NCI-H460 (cell line): ENCODE data around the gene ROBO3. TPM values are rescaled to one million over a fixed set of nuclear protein-coding genes. Genes with fewer than 3 reads are reported as not detected.
A peak's percentile ranks its signal among the peaks of the same experiment; 100 is the strongest.

Experiments used
- DNase-seq: peaks from one replicate; pipeline ENCODE4 v3.0.0-alpha.2; 2016; ENCODE audit warnings: low read depth; ENCODE audit errors: extremely low read depth
- polyA plus RNA-seq: library from polyadenylated mRNA; depleted of rRNA; stranded (reverse); fragments of >200 nt; gene quantifications from 2 replicates; pipeline ENCODE4 v1.2.3, GENCODE V29; 2014; cell fraction: nucleus; rRNA removed
- total RNA-seq: library from RNA; depleted of rRNA; stranded (reverse); fragments of >200 nt; shearing (Covaris generic); gene quantifications from 2 replicates; pipeline ENCODE4 v1.2.3, GENCODE V29; 2014; rRNA removed

The ROBO3 gene, protein sequence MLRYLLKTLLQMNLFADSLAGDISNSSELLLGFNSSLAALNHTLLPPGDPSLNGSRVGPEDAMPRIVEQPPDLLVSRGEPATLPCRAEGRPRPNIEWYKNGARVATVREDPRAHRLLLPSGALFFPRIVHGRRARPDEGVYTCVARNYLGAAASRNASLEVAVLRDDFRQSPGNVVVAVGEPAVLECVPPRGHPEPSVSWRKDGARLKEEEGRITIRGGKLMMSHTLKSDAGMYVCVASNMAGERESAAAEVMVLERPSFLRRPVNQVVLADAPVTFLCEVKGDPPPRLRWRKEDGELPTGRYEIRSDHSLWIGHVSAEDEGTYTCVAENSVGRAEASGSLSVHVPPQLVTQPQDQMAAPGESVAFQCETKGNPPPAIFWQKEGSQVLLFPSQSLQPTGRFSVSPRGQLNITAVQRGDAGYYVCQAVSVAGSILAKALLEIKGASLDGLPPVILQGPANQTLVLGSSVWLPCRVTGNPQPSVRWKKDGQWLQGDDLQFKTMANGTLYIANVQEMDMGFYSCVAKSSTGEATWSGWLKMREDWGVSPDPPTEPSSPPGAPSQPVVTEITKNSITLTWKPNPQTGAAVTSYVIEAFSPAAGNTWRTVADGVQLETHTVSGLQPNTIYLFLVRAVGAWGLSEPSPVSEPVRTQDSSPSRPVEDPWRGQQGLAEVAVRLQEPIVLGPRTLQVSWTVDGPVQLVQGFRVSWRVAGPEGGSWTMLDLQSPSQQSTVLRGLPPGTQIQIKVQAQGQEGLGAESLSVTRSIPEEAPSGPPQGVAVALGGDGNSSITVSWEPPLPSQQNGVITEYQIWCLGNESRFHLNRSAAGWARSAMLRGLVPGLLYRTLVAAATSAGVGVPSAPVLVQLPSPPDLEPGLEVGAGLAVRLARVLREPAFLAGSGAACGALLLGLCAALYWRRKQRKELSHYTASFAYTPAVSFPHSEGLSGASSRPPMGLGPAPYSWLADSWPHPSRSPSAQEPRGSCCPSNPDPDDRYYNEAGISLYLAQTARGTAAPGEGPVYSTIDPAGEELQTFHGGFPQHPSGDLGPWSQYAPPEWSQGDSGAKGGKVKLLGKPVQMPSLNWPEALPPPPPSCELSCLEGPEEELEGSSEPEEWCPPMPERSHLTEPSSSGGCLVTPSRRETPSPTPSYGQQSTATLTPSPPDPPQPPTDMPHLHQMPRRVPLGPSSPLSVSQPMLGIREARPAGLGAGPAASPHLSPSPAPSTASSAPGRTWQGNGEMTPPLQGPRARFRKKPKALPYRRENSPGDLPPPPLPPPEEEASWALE (N-terminal part only)
- 7.9 and 8.9 TPM in 2 replicates for total RNA-seq
- 33.5 and 63.0 TPM in 2 replicates for polyA plus RNA-seq

DNA sequence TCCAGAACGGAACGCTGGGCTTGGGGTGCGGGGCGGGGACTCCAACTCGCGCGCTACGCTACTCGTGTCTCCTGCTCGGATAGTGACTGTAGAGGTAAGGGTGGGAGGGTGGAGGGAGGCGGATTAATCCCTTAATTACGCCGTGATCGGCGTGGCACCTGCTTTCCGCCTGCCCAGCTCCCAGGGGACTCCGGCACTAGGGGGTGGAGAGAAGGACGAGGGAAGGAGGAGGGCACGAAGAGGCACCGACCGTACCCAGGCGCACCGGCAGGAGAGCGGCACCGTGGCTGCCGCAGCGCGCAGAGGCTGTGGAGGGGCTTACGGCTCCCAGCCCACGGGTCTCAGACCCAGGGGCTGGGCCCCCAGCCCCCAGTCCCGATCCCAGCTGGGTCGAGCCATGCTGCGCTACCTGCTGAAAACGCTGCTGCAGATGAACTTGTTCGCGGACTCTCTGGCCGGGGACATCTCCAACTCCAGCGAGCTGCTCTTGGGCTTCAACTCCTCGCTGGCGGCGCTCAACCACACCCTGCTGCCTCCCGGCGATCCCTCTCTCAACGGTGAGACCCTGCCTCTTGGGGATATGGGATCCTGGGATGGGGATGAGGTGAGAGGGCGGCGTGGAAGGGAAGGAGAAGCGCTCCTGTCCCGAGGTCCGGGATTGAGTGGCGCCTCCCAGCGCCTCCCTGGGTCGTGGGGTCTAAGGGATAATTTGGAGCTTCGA is at the start of gene ROBO3:
ROBO3 (plus strand) TSS at position 252 of the 721 bp plus-strand sequence; CDS start at position 398, 146 bp downstream.
- DNase-seq = no peak

DNA sequence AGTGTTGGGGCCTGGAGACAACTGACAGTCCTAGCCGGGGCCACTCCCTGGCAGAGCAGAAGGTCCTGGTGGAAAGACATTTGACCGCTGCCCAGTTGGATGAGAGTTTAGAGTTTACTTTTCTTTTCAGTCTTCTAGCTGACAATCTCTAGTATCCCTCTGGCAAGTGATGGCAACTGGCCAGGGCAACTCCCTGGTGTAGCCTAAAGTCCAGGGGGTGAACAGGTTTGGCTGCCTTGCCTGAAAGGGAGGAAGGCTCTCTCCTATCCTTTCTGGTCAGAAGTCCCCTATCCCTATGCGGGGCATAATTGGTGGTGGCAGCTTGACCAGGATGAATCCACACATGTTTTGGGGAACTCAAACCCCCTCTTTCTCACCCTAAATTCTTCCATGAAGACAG is 48.2 kb upstream of the ROBO3 start:
- DNase-seq = no peak

DNA sequence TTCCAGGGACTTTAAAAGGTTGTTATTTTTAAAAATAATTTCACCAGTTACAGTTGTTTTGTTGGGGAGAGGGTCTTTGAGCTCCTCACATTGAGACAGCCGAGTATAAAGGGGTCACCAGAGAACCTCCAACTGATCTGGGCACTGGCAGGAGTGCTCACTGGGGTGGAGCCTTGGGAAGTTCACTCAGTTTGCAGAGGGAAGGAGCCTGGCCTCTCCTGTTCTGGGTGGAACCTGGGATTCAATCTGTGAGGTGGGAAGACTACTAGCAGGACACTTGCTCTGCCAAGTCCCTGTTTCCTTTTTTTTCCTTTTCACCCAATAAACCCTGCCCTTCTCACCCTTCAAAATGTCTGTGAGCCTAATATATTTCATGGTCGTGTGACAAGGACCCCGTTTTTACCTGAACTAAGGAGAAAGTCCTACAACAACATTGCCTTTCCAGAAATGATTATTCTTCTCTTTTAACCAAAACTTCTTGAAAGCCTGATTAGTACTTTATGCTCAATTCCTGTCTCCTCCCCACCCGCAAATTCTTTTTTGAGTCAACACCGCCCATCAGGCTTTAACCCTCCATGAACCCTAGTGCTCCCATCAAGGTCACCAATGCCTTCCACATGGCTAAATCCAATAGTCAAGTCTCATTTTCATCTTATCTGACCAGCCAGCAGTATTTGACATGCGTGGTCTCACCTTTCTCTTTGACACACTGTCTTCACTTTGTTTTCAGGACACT is 43.1 kb upstream of the ROBO3 start:
- no peak for DNase-seq

DNA sequence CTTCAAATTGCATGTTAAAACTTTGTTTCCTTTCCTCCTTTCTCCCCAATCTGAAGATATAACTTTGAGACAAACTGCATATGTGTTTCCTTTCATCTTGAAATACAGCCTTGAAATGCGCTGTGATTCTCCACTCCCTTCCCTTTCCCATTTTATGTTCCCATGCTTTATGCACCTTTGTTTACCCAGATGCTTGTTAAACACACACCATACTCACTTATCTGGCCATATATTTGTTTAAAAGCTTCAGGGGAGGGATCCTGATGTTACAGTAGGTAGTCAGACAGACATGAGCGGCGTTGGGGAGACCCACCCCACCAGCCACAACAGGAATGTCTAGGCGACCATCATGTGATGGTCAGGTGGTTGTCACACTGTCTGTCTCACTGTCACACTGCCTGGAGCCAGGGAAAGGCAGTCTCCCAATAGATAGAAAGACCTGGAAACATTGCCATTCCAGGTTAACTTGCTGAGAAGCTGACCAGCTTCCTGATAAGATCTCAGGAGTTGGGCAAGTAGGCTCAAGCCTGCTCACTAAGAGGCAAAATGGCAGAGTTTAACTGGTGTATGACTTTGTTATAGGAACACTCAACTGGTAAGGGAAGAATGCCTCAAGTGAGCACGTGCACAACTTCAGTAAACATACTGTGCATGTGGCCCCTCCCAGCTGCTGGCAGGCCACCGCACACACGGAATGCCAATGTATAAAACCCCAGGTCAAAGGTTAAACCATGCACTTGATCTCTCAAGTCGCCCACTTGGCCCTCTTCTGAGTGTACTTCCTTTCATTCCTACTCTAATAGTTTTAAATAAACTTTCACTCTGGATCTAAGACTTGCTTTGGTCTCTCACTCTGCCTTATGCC is 41.5 kb upstream of the ROBO3 start:
- no peak for DNase-seq

DNA sequence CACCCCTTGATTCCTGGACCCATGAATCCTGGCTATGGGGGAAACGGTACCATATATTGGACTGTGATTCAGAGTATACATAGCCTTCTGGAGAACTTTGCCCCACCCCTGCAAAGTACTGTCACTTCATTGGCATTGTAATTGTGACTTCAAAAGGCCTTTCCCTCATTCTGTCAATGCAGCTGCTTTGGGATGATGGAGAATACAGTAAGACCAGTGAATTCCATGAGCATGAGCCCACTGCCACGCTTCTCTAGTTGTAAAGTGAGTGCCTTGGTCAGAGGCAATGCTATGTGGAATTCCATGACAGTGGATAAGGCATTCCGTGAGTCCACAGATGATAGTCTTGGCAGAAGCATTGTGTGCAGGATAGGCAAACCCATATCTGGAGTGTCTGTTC is 39.4 kb upstream of the ROBO3 start:
- DNase-seq = no peak

DNA sequence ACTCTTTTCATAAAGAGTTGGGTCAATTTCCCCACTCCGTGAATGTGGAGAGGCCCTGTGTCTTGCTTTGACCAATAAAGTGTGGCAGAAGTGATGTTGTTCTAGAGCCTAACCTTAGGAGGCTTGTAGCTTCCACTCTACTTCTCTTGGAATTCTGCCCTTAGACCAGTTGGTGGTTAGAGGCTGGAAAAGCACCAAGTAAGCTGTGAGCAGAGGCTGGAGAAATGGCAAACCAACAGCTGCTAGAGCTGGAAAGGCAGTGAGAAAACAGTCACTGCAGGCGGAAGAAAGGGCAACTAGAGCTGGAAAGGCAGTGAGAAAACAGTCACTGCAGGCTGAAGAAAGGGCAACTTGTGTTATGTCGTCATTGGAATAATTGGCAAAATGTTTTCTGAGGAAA is 35.2 kb upstream of the ROBO3 start:
- DNase-seq = no peak

DNA sequence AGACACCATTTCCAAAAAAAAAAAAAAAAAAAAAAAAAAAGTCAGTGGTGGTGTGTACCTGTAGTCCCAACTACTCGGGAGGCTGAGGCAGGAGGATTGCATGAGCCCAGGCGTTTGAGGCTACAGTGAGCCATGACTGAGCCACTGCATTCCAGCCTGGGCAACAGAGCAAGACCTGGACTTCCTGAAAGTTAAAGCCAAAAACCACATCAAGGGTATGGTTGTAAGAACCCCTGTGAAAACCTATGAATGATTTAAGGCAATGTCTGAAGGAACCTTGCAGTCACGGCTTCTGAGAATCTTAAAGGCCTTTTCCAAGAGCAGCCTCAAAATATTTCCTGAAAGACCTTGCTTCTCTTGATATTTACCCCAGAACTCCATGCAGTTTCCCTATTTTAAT is 34.5 kb upstream of the ROBO3 start:
- DNase-seq = no peak

DNA sequence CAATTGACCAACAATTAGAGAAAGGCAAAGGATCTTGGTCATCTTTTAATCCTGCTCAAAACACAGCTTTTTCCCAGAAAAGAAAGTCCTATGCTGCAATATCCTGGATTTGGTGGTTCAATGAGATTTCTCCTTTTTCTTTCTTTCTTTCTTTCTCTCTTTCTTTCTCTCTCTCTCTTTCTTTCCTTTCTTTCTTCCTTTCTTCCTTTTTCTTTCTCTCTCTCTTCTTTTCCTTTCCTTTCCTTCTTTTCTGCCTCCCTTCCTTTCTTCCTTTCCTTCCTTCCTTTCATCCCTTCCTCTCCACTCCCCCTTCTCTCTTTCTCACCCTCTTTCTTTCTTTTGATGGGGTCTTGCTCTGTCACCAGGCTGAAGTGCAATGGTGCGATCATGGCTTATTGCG is 33.3 kb upstream of the ROBO3 start:
- DNase-seq = no peak

DNA sequence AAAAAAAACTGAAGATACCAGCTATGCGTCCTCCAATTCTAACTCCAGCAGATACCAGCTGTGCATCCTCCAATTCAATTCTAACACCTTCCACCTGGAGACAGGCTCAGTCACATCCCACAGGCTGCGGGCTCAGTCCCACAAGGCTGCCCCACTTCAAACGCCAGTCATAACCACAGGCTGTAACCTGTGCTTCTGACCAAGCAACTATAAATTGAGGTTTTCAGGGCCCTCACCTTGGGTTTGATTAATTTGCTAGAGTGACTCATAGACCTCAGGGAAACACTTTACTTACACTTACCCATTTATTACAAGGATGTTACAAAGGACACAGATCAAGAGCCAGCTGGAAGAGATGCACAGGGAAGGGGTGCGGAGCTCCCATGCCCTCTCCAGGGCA is 32.7 kb upstream of the ROBO3 start:
- DNase-seq = no peak

DNA sequence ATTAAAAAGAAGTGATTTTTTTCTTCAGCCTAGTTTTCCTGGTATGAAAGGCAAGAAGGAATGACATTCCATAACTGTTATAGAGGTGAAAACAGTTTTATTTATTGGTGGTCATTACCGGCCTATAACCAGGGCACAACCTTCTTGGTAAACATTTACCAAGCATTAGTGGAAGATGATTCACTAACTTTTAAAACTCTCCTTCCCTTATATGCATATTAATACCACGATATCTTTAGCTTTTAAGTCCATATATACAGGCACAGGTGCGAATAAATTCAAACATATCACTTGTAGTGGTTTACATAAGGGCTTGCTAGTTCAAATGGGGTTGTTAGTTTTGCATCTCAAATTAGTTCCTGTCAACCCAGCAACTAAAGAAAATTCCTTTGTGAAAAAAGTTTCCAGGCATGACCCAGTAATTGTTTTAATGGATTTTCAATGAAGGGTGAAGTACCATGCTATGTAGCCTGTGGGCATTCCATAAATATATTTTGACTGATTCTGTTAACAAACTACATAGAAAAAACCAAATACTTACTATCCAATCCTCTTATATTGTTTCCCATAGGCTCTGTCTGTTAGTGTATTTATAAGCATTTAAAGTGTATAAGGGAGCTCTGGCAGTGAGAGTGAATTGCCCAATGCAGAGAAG is 30.6 kb upstream of the ROBO3 start:
- no peak for DNase-seq

DNA sequence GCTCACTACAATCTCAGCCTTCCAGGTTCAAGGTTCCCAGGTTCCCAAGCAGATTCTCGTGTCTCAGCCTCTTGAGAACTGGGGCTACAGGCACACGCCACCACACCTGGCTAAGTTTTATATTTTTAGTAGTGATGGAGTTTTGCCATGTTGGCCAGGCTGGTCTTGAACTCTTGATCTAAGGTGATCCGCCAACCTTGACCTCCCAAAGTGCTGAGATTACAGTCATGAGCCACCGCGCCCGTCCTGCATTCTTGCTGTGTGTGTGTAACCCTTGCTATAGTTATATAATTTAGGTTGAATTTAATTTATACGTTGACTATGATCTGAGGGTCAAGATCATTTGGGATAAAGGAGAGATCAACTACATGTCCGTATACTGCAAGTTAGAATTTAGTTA is 29.3 kb upstream of the ROBO3 start:
- DNase-seq = no peak

DNA sequence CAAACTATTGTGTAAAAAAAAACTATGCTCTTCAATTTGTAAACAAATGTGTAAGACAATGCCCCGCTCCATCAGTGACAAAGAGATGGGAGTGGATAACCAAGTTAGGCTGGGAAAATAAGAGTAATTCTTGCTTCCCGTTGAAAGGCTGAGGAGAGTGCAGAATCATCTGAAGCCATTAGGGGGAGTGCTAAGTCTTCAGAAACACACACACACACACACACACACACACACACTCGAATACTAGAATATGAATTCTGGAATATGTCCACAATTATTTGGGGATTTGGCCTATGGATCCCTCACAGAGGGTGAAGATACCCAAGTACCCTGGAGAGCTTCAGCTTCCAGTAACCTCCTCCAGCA is 27.8 kb upstream of the ROBO3 start:
- DNase-seq = peak; percentile 32

DNA sequence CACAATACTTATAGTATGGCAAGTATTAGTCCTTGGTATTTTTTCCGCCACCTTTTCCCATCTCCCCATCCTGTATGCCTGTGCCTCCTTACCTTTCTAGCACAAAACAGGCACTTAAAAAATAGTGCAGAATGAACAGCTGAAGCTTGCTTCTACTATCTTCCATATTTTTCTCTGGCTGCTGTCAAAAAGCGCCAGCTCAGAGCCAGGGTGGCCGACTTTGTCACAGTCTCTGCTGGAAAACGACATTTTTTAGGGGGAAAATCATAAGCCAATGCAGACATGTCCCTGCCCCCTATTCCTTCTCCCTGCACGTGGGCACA is 26.5 kb upstream of the ROBO3 start:
- no peak for DNase-seq

DNA sequence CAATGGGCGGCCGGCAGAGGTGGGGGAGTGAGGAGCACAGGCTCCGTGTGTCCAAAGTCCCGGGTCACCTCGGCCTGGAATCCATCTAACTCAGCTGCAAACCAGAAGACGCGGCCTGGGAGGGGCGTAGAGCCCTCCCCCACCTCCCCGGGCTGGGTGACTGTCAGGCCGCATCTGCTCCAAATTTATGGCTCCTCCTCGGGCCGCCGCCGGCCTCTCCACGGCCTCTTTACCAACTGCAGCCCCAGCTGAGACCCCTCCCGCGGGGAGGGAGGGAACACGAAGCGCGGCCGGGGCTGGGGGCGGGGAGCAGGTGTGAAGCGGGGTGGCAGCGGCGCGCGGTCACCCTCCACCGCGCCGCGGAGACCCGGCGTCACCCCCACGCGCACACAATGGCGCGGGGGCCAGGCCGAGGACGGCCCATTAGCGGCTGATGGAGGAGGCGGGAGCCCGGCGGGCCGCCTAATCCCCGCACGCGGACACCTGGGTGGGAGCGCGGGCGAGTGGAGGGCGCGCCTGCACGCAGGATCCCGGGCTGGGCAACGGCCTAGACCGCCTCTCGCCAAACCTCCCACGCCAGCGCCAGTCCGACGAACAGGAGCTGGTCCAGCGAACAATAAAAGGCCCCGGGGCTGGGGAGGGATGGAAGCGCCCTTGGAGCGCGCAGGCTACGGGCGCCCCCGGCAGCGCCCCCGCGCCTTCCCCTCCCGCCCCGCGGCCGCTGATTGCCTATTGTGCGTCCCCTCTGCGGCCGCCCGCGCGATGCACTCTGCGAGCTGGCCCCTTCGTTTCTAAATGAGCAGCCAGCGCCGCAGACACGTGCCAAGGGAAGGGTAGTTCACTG is 25.9 kb upstream of the ROBO3 start:
- no peak for DNase-seq

DNA sequence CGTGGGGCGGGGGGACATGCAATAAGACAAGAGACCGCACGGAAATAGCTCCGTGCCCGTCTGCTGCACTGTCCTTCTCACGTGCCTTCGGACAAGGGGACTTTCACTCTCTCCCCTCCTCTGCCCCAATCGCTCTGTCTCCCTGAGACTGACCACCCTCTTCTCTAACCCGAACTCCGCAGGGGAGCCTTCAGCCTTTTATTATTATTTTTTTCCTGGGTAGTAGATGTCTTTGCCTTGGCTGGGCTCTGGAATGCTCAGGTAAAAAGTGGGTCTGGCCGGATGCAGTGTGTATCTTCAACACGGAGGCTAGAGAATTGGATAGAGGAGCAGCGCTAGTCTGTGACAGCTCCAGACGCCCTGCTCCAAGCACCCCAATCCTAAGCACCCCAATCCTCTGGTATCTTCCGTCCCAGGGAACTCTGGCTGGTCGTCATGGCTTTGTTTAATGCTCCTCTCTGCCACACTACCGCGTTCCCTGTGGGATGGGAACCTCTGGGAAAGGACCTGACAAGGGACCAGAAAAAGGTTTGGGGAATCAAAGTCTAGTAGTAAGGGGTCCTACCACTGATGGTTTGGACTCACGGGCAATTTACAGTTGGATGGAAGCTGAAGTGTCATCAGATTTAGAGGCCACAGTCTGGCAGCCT is 25.1 kb upstream of the ROBO3 start:
- DNase-seq = no peak

DNA sequence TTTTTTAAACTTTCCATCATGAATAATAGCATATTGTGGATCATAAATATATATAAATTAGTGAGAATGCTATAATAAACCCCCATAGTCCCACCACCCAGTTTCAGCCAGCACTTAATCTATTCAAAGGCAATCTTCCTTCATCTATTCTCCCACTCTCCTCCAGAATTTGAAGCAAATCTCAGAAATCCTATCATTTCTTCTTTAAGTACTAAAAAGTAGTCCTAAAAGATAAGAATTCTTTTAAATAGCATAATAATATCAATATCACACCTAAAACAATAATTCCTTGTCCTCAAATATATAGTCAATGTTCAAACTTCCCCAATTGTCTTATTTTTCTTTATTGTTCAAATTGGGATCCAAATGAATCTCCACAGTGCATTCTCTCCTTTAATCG is 24.6 kb upstream of the ROBO3 start:
- DNase-seq = no peak

DNA sequence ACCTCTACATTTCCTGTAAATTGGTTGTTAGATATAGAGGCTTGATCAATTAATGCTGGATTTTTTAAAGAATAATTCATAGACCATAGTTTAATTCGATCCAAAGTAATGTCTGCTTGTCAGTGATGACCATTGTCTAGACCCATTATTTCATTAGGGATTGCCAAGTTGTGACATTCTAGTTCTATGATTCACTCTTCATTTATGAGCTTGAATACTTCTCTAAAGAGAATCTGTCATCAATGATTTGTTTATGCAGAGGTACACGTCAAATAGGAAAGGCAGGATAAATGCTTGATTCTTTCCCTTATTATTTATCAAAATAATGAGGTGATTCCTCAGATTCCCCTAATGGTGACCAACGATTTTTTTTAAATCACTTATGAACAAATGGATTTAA is 24.0 kb upstream of the ROBO3 start:
- DNase-seq = no peak
